ENCODE measurements around the gene NUMB. TPM values are rescaled to one million over a fixed set of nuclear protein-coding genes. Genes with fewer than 3 reads are reported as not detected.
"Not testable (repeated sequence)": the region's sequence is repeated elsewhere in the genome, so short reads cannot be mapped to it uniquely, and the experiment has no call there.

The NUMB gene
- polyA plus RNA-seq, 4 donors: 38.5 to 87.9 (median 55.4) TPM

- H3K27me3 ChIP-seq (ENCODE audit: control insufficient read depth in 3 of 3, insufficient read depth in 3 of 3, low read length in 3 of 3); FAIRE-seq; H3K36me3 ChIP-seq (ENCODE audit: control insufficient read depth in 3 of 3, insufficient read depth in 2 of 3, low read depth in 1 of 3, low read length in 3 of 3); H3K27ac ChIP-seq (ENCODE audit: low read depth in 1 of 3, low read length in 2 of 3); DNase-seq; H3K4me1 ChIP-seq (ENCODE audit: control insufficient read depth in 3 of 3, insufficient read depth in 2 of 3, low read depth in 1 of 3, low read length in 2 of 3); H3K9me3 ChIP-seq (ENCODE audit: control insufficient read depth in 2 of 2, insufficient read depth in 1 of 2, low read depth in 1 of 2, low read length in 1 of 2); H3K4me3 ChIP-seq (ENCODE audit: low read depth in 1 of 3, low read length in 3 of 3): not testable (repeated sequence)
- WGBS, 3 donors: 80 to 100% (median 95%) methylated on average over 1 of the region's 1 CpG
Measured at GRCh38 chr14:73309207-73309606, 149.1 kb downstream of the NUMB start.

- DNase-seq (no peak), FAIRE-seq (no peak)
- Histone ChIP-seq H3K27ac (ENCODE audit: low read depth in 1 of 3, low read length in 2 of 3) (no peak overlapping the region), H3K27me3 (ENCODE audit: control insufficient read depth in 3 of 3, insufficient read depth in 3 of 3, low read length in 3 of 3) (no peaks in the 10 kb centered on the region), H3K9me3 (ENCODE audit: control insufficient read depth in 2 of 2, insufficient read depth in 1 of 2, low read depth in 1 of 2, low read length in 1 of 2) (no peaks in the 10 kb centered on the region), H3K4me1 (ENCODE audit: control insufficient read depth in 3 of 3, insufficient read depth in 2 of 3, low read depth in 1 of 3, low read length in 2 of 3) (no peaks in the 10 kb centered on the region), H3K36me3 (ENCODE audit: control insufficient read depth in 3 of 3, insufficient read depth in 2 of 3, low read depth in 1 of 3, low read length in 3 of 3) (peaks cover 0 to 12% (median 5%) of the 10 kb centered on the region in 3 donors), H3K4me3 (ENCODE audit: low read depth in 1 of 3, low read length in 3 of 3) (no peak overlapping the region)
- WGBS, 3 donors: 96 to 98% (median 98%) methylated on average over 3 of the region's 3 CpGs
Measured at GRCh38 chr14:73307261-73307660, 151.1 kb downstream of the NUMB start.

DNA sequence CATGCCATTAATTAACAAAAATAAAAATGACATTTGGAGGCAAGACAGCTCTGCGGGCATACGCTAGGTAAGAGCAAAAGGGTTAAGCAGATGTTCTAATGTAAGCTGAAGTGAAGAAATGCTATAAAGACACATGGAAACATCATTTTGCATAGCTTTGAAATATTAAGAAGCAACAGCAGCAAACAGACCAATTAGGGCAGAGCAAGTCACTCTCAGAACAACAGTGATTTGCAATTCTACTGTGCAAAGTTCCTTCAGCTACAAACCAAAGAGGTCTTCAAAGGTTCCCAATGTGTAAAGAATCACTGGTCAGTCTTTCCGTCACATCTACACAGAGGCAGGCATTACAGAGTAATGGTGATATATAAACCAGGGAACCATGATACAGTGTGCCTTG, 152.8 kb downstream of the NUMB start:
- FAIRE-seq: no peak

DNA sequence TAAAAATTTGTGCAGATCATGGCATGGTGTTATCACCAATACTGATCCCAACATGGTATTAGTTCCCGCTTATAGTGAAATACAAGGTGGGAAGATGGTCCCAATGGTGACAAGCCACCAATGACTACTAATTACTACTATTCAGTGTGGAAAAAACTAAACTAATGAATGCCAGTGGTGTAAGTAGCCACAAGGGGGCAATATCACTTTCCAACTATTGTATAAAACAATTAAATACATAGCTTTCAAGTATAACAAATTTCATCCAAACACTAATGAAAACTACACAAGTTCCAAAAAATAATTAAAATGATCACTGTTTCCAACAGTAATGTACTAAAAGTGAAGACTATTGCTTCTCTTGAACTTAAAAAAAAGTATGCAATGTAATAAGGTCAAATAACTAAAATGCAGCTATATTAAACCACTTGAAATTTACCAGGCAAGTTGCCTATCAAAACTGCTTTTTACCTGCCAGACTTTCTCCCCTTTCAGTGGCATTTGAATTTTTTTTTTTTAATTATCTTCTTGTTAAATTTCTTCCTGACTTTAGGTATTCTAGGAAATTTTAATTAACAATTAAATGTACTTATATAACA, 163.0 kb downstream of the NUMB start:
- WGBS, 3 donors: 57 to 83% (median 75%) methylated on average over 1 of the region's 1 CpG
- Histone ChIP-seq H3K36me3 (ENCODE audit: control insufficient read depth in 3 of 3, insufficient read depth in 2 of 3, low read depth in 1 of 3, low read length in 3 of 3) (peaks cover 3 to 24% (median 3%) of the 10 kb centered on the region in 3 donors), H3K9me3 (ENCODE audit: control insufficient read depth in 2 of 2, insufficient read depth in 1 of 2, low read depth in 1 of 2, low read length in 1 of 2) (no peaks in the 10 kb centered on the region), H3K27ac (ENCODE audit: low read depth in 1 of 3, low read length in 2 of 3) (no peak overlapping the region), H3K27me3 (ENCODE audit: control insufficient read depth in 3 of 3, insufficient read depth in 3 of 3, low read length in 3 of 3) (no peaks in the 10 kb centered on the region), H3K4me1 (ENCODE audit: control insufficient read depth in 3 of 3, insufficient read depth in 2 of 3, low read depth in 1 of 3, low read length in 2 of 3) (peaks cover 0 to 13% (median 4%) of the 10 kb centered on the region in 3 donors), H3K4me3 (ENCODE audit: low read depth in 1 of 3, low read length in 3 of 3) (no peak overlapping the region)
- FAIRE-seq (no peak), DNase-seq (peak; percentile 58 to 70)

More for the DNA sequence above, 152.8 kb downstream of the NUMB start:
- Histone ChIP-seq H3K36me3 (ENCODE audit: control insufficient read depth in 3 of 3, insufficient read depth in 2 of 3, low read depth in 1 of 3, low read length in 3 of 3) (peaks cover 0 to 6% (median 5%) of the 10 kb centered on the region in 3 donors), H3K4me3 (ENCODE audit: low read depth in 1 of 3, low read length in 3 of 3) (no peak overlapping the region), H3K27ac (ENCODE audit: low read depth in 1 of 3, low read length in 2 of 3) (peak overlapping the region in 1 of 3 donors; percentile 20), H3K9me3 (ENCODE audit: control insufficient read depth in 2 of 2, insufficient read depth in 1 of 2, low read depth in 1 of 2, low read length in 1 of 2) (no peaks in the 10 kb centered on the region), H3K27me3 (ENCODE audit: control insufficient read depth in 3 of 3, insufficient read depth in 3 of 3, low read length in 3 of 3) (no peaks in the 10 kb centered on the region), H3K4me1 (ENCODE audit: control insufficient read depth in 3 of 3, insufficient read depth in 2 of 3, low read depth in 1 of 3, low read length in 2 of 3) (no peaks in the 10 kb centered on the region)
- WGBS, 3 donors: 65 to 87% (median 82%) methylated on average over 3 of the region's 3 CpGs
- no peak for DNase-seq

GRCh38 chr14:73293782-73294781, 164.3 kb downstream of the NUMB start:
- Histone ChIP-seq H3K27ac (ENCODE audit: low read depth in 1 of 3, low read length in 2 of 3) (no peak overlapping the region), H3K4me3 (ENCODE audit: low read depth in 1 of 3, low read length in 3 of 3) (no peak overlapping the region), H3K36me3 (ENCODE audit: control insufficient read depth in 3 of 3, insufficient read depth in 2 of 3, low read depth in 1 of 3, low read length in 3 of 3) (peaks cover 5 to 24% (median 7%) of the 10 kb centered on the region in 3 donors), H3K9me3 (ENCODE audit: control insufficient read depth in 2 of 2, insufficient read depth in 1 of 2, low read depth in 1 of 2, low read length in 1 of 2) (no peaks in the 10 kb centered on the region), H3K4me1 (ENCODE audit: control insufficient read depth in 3 of 3, insufficient read depth in 2 of 3, low read depth in 1 of 3, low read length in 2 of 3) (peaks cover 0 to 12% (median 4%) of the 10 kb centered on the region in 3 donors), H3K27me3 (ENCODE audit: control insufficient read depth in 3 of 3, insufficient read depth in 3 of 3, low read length in 3 of 3) (no peaks in the 10 kb centered on the region)
- WGBS, 3 donors: 90 to 93% (median 91%) methylated on average over 12 of the region's 12 CpGs
- no peak for DNase-seq
- no peak for FAIRE-seq

GRCh38 chr14:73290279-73290678, 168.1 kb downstream of the NUMB start:
- H3K27ac ChIP-seq (ENCODE audit: low read depth in 1 of 3, low read length in 2 of 3): no peak overlapping the region
- WGBS, 3 donors: 54 to 69% (median 58%) methylated on average over 4 of the region's 4 CpGs
- FAIRE-seq (no peak), DNase-seq (no peak)
- H3K4me1 ChIP-seq (ENCODE audit: control insufficient read depth in 3 of 3, insufficient read depth in 2 of 3, low read depth in 1 of 3, low read length in 2 of 3): no peaks in the 10 kb centered on the region
- H3K9me3 ChIP-seq (ENCODE audit: control insufficient read depth in 2 of 2, insufficient read depth in 1 of 2, low read depth in 1 of 2, low read length in 1 of 2): no peaks in the 10 kb centered on the region
- H3K4me3 ChIP-seq (ENCODE audit: low read depth in 1 of 3, low read length in 3 of 3): no peak overlapping the region
- peaks cover 6 to 43% (median 7%) of the 10 kb centered on the region in 3 donors for H3K36me3 ChIP-seq (ENCODE audit: control insufficient read depth in 3 of 3, insufficient read depth in 2 of 3, low read depth in 1 of 3, low read length in 3 of 3)
- no peaks in the 10 kb centered on the region for H3K27me3 ChIP-seq (ENCODE audit: control insufficient read depth in 3 of 3, insufficient read depth in 3 of 3, low read length in 3 of 3)

GRCh38 chr14:73289729-73290128, 168.6 kb downstream of the NUMB start:
- H3K4me1 ChIP-seq (ENCODE audit: control insufficient read depth in 3 of 3, insufficient read depth in 2 of 3, low read depth in 1 of 3, low read length in 2 of 3): no peaks in the 10 kb centered on the region
- DNase-seq (no peak), FAIRE-seq (no peak)
- H3K27ac ChIP-seq (ENCODE audit: low read depth in 1 of 3, low read length in 2 of 3): peak overlapping the region in 1 of 3 donors; percentile 45
- H3K9me3 ChIP-seq (ENCODE audit: control insufficient read depth in 2 of 2, insufficient read depth in 1 of 2, low read depth in 1 of 2, low read length in 1 of 2): no peaks in the 10 kb centered on the region
- H3K36me3 ChIP-seq (ENCODE audit: control insufficient read depth in 3 of 3, insufficient read depth in 2 of 3, low read depth in 1 of 3, low read length in 3 of 3): peaks cover 7 to 46% (median 8%) of the 10 kb centered on the region in 3 donors
- H3K4me3 ChIP-seq (ENCODE audit: low read depth in 1 of 3, low read length in 3 of 3): no peak overlapping the region
- H3K27me3 ChIP-seq (ENCODE audit: control insufficient read depth in 3 of 3, insufficient read depth in 3 of 3, low read length in 3 of 3): no peaks in the 10 kb centered on the region
- 61 to 69% (median 68%) methylated on average over 3 of the region's 3 CpGs for WGBS, 3 donors

DNA sequence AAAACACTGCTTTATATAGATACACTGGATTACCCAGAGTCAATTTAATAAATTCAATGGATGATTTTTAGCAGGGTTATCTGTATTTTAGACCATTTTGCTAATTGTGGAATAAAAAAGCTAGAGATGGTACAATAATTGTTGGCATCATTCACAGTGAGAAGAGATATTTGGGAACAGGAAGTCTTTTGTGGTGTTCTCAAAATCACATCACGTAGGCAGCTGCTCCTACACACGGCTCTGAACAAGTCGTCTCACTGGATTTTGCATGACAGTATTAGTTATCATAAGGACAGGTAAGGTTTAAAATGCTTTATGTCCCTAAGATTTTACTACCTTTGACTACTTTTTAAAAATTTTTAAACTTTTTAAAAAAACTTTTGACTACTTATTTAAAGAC, 169.0 kb downstream of the NUMB start:
- 54 to 75% (median 59%) methylated on average over 3 of the region's 3 CpGs for WGBS, 3 donors
- Histone ChIP-seq H3K4me1 (ENCODE audit: control insufficient read depth in 3 of 3, insufficient read depth in 2 of 3, low read depth in 1 of 3, low read length in 2 of 3) (no peaks in the 10 kb centered on the region), H3K36me3 (ENCODE audit: control insufficient read depth in 3 of 3, insufficient read depth in 2 of 3, low read depth in 1 of 3, low read length in 3 of 3) (peaks cover 7 to 42% (median 8%) of the 10 kb centered on the region in 3 donors), H3K9me3 (ENCODE audit: control insufficient read depth in 2 of 2, insufficient read depth in 1 of 2, low read depth in 1 of 2, low read length in 1 of 2) (no peaks in the 10 kb centered on the region), H3K27me3 (ENCODE audit: control insufficient read depth in 3 of 3, insufficient read depth in 3 of 3, low read length in 3 of 3) (no peaks in the 10 kb centered on the region), H3K4me3 (ENCODE audit: low read depth in 1 of 3, low read length in 3 of 3) (no peak overlapping the region), H3K27ac (ENCODE audit: low read depth in 1 of 3, low read length in 2 of 3) (no peak overlapping the region)
- no peak for DNase-seq
- no peak for FAIRE-seq

Measured in small intestine (tissue), 7 donors.